GM12892 (cell line): ENCODE data around the gene SLC1A3.

ENCODE experiments used
- POLR2A ChIP-seq: IDR thresholded peaks from 2 replicates; pipeline ENCODE4 v1.6.1; 2011; ENCODE audit warnings: low read depth, low read length, control low read depth
- POLR2AphosphoS5 ChIP-seq: IDR thresholded peaks from 2 replicates; pipeline ENCODE4 v1.6.1; 2011; ENCODE audit warnings: low read depth, low read length, control low read depth

GRCh38 chr5:36587354-36587753 is 19.1 kb upstream of the SLC1A3 start:
- TF ChIP-seq POLR2A = no peak
- TF ChIP-seq POLR2AphosphoS5 = no peak
